Cortex of kidney (tissue), 1 donor: ENCODE data around the gene PRKCA.
"Not testable (repeated sequence)": the region's sequence is repeated elsewhere in the genome, so short reads cannot be mapped to it uniquely, and the experiment has no call there.

Source experiments
- DNase-seq: peaks from one replicate; lab custom pipeline; 2025; lab: John Stamatoyannopoulos, UW

Gene PRKCA

DNA sequence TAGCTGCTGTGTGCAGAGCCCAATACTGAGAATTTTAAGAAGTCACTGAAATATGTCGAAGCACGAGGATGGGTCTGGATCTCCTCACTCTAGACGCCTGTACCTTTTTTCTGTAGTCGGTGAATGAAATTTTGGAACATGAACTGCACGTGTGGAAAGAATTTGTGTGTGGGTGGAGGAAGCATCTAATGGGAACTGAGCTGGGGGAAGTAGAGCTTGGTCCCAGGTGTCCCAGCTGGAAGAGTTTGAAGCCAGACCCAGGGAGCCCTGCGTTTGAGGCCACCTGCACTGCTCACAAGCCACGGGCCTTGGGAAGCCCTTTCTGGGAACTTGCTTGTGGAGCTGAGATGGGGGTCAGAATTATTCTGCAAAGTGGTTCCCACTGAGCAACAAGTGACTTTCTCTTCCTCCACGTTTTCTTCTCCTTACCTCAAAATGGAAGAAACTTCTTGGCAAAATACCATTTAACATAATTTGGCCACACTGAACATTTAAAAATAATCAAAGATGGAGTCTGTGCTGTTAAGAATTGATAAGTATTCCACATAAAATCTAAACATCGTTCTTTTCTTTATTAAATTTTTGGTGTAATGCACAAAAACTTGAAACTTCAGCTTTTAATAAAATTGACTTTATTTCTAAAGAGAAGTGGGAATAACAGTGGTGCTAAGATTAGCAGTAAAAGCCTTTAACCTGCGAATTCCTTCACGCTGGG is 163.8 kb downstream of the PRKCA start:
- no peak for DNase-seq

DNA sequence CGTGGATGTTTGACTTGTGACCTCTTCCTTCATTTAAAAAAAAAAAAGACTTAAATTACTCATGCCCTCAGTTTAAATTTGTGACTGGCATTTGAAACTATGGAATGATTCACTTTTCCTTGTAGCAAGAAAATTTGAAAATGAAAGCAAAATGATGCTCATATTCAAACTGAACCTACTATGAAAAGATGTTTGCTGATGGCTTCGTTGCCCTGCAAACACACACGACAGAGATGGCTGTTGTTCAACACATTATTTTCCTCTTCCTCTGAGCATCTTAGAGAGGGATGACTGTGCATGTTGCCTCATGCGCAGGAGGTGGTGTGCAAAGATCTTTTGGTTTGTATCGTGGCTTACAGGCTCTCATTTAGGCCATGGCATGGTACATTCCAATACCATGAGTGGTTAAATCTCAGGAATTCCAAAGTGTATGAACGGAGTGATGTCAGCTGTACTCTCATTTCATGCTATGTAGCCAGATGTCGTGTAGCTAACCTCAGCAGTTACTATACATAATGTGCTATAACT is 164.5 kb downstream of the PRKCA start:
- no peak for DNase-seq

DNA sequence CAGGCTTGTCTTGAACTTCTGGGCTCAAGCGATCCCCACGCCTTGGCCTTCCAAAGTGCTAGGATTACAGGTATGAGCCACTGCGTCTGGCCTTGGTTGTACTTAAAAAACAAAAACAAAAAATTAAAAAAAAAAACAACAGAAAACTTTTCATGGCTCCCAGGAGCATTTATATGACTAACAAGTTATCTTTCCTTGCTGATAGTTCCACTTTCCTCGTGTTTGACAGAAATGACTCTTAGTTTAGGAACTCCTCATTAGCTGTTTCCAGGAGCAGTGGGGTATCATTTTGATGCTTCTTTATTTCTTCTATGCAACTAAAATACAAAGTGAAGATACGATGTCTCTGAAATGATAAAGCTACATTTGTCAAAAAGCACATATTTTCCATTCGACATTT is 165.4 kb downstream of the PRKCA start:
- DNase-seq: no peak

DNA sequence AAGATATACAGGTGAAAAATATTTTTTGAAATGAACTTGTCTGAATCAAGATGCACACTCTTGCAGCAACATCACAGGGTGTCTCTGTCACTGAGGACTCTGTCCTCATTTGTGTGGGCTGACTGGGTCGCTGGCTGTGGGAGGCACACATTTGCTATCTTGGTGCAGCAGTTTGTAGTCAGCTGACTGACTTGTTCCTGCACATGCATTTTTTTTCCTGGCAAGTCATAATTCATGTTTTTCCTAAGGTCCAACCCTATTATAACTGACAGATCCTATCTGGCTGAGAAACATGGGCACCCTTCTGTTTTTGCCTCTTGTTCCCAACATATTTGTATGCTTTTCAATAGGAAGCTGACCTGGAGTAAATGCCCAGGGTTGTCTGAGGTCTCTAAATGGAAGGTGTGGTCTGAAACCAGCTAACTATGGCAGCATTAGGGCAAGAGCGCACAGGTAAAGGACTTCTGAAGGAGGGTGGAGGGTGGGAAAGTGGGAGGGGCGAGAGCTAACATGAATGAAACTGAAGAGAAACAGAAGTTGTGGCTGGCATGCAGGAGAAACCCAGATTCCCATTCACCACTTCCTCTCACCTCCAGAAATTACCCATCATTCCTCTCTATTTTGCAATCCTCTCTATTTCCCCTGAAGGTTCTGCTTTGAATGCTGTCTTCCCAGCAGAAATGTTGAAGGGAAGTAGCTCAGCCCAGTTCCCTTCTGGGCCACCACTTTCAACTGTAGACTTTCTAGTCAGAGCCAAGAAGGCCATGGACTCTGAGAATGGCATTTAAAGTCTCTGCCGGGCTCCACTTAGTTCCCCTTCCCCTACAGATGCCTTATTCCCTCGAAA is 166.1 kb downstream of the PRKCA start:
- no peak for DNase-seq

DNA sequence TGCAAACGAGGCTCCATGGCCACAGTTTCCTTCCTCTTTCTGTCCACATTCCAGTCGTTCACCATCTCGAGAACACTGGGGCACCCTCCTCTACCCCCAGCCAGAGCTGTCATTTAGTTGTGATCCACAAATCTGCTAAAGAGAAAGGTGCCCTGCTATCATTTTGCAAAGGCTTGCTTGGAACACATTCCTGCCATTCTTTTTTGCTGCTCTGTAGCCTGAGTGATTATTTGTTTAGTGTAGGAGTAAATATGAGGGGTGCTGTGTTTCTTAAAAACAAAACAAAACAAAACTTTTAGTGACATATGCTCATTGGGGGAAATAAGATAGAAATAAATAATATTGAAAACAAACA is 166.7 kb downstream of the PRKCA start:
- DNase-seq: no peak

DNA sequence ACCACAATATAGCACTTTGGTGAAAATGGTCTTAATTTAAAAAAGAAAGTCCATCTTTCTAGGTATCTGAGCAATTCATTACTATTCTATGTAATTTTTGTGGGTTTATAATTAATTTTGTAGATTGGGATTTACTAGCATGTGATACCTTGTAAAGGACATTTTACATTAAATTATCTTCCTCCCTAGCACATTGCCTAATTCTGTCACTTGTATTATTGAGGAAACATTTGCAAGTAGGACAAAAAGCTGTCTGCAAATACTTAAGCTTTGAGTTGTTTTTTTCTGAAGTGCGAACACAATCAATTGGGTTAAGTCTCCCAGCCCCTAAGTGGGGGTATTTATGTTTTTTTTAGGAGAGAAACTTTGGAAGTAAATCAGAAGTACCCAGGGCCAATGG is 167.0 kb downstream of the PRKCA start:
- no peak for DNase-seq

DNA sequence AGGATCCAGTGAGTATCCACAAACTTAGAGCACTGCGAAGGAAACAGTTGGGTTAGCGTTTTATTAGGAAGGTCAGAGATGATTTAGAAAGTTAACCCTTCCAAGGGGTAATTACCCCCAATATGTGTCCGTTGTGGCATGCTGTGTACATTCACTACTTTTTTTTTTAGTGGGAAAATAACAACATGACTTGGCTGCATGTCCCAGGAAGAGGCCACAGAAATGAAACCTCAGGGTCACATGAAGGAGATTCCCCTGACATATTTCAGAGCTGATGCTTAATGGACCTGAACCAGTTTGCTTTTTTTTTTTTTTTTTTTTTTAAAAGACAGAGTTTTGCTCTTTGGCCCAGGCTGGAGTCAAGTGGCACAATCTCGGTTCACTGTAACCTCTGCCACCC is 167.5 kb downstream of the PRKCA start:
- DNase-seq: no peak

DNA sequence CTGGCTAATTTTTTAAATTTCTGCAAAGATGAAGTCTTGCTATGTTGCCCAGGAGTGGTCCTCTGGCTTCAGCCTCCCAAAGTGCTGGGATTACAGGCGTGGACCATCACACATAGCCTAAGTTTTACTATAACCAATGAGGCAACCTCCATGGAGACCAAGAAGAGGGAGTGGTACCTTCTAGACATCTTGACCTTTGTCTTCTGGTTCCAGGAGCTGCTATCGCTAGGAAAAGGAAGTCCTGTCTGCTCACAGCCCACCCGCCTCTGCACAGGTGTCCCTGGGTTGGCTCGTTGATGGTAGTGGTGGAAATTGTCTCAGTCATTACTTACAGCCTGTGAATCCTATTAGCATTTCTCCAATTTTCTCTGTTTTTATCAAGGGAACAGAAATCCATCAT is 169.7 kb downstream of the PRKCA start:
- DNase-seq: no peak

DNA sequence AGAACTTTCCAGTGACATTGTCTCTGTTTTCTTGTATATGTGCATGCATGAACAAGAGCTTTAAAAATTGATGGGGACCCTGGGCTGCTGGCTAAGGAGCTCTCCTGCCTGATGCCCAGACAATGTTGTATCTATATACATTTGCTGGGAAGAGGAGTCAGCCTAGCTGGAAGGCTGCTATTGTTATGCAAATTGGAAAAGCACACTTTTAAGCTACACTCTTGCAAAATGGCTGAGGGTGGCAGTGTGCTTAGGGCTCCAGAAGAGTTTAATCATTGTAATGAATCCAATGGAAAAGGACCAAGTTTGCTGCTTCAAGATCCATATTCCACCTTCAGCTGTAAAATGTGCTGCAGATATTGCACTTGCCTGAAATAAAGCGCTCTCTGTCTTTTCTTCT is 171.8 kb downstream of the PRKCA start:
- DNase-seq: no peak

DNA sequence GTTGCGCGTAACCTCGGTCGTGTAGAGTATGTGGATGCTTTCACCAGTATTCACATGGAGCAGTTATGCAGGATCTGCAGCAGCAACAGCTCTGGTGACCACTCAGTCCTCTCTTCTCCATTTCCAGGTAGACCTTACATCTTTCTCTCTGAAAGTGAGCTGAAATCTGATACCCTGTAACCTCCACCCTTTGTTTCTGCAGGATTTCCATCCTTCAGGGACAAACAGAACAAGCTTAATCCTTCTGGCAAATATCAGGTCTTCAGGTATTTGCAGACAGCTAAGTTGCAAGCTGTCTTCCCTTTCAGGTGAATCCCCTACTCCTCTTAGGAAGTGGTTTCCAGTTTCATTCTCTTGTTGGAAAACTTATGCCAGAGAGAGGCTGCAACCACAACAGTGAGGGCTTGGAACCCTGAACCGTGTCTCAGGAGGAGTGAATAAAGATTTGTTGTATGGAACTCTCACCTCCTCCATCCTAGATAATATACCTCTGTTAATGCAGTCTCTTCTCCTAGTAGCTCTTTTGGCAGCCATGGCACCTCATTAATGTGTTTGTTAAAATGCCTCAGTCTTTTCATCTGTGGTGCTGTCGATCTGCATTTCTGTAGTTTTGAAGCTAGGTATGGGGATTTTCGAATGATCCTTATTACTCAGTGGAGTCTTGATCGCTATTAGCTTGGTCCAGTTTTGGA is 172.5 kb downstream of the PRKCA start:
- DNase-seq: no peak

DNA sequence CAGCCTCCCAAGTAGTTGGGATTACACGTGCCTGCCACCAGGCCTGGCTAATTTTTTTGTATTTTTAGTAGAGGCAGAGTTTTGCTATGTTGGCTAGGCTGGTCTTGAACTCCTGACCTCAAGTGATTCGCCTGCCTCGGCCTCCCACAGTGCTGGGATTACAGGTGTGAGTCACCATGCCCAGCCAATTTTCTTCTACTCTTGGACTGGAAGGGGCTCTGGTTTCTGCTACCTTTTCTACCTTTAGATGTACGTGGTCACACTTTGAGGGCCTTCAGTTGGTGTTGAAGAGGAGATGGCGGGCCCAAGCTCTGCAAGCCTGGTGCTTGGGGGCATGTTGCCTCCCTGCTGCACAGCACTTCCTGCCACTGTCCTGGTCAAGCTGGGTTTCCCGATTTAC is 173.6 kb downstream of the PRKCA start:
- DNase-seq: no peak

DNA sequence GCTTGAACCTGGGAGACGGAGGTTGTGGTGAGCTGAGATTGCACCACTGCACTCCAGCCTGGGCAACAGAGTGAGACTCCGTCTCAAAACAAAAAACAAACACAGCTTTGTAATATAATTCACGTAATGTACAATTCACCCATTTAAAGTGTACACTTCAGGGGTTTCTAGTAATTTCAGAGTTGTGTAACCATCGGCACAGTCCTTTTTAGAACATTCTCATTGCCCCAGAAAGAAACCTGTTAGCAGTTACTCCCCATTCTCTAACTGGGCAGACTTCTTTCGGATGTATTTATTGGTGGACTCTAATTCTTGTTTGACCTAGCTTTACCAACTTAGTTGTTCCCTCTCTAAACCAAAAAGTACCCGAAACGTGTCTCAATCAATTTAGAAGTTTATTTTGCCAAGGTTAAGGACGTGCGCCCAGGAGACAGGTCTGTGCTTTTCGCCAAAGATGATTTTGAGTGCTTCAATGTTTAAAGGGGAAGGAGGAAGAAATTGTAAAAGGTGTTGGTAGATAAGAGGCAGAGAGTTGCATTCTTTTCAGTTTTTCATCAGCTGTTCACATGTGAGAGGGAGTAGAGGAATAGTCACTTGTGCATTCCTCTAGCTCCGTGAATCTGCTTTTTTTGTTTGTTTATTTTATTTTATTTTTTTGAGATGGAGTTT is 175.3 kb downstream of the PRKCA start:
- no peak for DNase-seq

DNA sequence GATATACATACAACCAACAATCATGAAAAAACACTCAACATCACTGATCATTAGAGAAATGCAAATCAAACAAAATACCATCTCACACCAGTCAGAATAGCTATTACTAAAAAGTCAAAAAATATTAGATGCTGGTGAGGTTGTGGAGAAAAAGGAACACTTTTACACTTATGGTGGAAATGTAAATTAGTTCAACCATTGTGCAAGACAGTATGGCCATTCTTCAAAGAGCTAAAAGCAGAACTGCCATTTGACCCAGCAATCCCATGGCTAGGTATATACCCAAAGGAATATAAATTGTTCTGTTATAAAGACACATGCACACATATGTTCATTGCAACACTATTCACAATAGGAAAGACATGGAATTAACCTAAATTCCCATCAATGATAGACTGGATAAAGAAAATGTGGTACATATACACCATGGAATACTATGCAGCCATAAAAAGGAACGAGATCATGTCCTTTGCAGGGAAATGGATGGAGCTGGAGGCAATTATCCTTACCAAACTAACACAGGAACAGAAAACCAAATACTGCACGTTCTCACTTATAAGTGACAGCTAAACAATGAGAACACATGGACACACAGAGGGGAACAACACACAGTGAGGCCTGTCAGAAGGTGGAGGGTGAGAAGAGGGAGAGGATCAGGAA is 176.9 kb downstream of the PRKCA start:
- DNase-seq: not testable (repeated sequence)

DNA sequence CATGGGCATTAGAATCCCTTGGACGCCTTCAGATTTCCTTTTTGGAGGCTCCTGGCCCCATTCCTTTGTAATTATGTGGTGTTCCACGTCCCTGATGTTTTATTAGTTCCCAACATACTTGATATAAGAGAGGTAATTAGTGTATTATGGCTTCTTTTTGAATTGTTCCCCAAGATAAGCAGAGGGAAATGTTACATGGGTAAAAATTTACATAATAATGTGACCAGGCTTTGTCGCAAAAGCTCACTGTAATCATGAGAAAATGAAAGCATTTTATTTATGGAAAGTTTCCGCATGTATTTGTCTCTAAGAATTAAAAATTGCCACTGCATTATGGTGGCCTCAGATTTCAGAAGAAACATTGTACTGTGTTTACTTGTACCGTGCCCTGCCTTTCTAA is 177.8 kb downstream of the PRKCA start:
- no peak for DNase-seq

DNA sequence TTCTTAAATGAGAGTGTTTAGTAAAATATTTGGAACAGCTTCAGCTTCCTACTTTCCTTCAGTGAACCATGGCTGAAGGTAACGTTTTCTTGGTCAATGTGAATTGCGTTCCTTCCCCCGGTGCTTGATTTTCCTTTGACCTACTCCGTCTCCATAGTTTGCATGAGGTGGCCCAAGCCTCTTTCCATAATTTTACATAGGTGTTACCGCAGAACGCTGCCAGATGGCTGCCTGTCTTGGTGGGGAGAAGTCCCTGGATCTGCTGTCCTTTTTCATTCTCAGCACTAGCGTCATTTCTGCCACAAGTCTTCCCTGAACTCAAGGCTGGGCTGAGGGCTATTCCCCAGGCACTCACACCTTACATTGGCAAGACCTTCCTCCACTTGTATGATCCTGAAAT is 178.4 kb downstream of the PRKCA start:
- DNase-seq: no peak

DNA sequence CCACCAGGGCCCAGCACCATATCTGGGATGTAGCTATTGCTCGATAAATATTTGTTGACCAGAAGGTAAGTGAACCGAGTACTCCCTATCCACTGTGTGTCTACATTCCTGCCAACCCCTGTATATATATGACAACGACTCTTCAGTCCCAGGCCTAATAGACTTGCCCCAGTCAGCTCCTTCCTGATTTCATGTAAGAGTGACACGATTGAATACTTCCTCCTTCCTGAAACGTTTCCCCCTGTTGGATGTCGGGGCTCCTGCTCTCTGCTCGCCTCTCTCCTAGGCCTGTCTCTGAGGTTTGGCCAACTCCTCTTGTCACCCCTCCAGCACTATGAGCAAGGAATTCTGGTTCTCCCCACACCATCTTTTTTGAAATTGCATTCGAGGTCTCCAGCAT is 178.9 kb downstream of the PRKCA start:
- DNase-seq: no peak

DNA sequence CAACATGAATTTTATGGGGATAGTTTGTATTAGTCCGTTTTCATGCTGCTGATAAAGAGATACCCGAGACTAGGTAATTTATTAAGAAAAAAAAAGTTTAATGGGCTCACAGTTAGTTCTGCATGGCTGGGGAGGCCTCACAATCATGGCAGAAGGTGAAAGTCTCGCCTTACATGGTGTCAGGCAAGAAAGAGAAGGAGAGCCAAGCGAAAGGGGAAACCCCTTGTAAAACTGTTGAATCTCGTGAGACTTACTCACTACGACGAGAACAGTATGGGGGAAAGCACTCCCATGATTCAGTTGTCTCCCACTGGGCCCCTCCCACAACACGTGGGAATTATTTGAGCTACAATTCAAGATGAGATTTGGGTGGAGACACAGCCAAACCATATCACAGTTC is 181.5 kb downstream of the PRKCA start:
- no peak for DNase-seq

DNA sequence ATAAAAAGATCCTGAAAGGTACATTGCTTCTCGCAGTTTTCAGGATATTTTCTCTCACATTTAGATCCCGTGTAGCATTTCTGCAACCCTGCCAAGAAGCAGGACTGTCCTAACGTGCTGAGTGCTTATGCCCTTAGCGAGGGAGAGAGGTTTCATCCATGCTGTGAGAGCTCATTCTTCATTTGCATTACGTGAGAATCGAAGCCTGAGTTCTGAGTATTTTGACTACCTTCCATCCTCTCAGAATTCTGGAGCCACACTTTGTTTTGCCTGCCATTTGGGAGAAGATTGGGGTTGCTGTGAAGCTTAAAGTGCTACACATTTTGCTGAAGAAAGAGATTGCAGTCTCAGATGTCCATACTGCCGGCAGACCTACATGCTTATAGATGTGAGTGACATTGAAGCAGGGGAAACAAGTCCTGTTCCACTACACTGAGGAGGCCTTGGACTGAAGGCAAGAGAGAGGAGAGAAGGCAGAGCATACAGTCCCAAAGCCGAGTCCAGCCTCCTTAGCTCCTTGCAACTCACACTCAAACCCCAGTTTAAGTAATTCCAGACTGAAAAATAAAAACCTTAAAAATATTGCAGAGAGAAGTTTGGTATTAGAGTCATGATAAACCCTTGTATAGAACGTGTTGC is 183.0 kb downstream of the PRKCA start:
- DNase-seq: no peak

DNA sequence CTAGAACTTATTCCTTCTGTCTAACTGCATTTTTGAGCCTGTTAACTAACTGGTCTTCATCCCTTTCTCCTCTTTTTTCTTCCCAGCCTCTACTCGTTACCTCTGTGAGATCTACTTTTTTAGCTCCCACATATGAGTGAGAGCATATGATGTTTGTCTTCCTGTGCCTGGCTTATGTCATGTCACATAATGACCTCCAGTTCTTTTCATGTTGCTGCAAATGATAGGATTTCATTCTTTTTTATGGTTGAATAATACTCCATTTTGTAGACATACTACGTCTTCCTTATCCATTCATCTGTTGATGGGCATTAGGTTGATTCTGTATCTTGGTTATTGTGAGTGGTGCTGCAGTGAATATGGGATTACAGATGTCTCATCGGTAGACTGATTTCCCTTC is 184.7 kb downstream of the PRKCA start:
- DNase-seq: no peak

DNA sequence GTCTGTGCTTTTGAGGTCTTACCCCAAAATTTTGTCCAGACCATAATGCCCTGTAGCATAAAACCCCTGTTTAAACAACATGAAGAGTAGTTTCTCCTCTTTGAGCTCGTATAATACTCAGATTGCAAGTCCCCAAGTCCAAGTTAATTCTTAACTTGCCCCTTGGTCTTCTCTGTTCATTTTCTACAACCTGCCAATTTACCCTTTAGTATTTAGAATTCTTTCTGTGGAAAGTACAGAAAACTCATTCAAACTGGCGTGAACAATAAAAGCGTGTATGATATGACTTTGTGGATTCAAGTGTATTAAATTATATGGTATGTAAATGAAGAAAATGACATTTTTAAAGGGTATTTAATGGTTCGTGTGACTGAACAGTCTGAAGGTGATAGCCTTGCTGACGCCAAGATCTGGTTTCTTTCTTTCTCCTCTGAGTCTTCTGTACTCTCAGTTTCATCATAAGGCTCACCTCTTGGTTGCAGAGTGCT is 185.6 kb downstream of the PRKCA start:
- no peak for DNase-seq

DNA sequence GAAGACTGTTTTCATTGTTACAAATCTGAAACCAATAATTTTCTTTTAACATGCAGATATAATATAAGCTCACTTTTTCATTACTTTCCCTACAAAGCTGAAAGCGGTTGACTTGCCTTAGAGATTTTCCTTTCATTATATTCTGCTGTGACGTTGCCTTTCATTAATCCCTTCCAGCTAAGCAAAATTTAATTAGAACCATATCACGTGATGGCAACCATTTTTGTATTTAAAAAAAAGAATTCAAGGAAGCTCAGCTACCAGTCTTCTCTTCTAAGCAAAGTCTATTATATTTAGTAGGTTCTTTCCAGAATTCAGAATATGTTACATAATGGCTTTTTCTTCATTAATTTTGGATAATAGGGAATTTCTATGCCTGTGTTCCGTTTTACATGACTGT is 186.5 kb downstream of the PRKCA start:
- DNase-seq: no peak
